Suprapubic skin (tissue), 4 donors: Measurements from ENCODE around the gene TMEM167B.

Experiments used
- POLR2A ChIP-seq, 2 donors: fragments of 450-650 bp; IDR thresholded peaks; one replicate each; pipeline ENCODE4 v1.6.1; 2017; ENCODE audit warnings: antibody characterized with exemption in 2 of 2, mild to moderate bottlenecking in 2 of 2, moderate library complexity in 2 of 2
- POLR2AphosphoS5 ChIP-seq, 3 donors: sonication (generic); formaldehyde crosslinking; IDR thresholded peaks; one replicate each; pipeline ENCODE4 v1.6.1; 2017; ENCODE audit warnings: antibody characterized with exemption in 3 of 3

DNA sequence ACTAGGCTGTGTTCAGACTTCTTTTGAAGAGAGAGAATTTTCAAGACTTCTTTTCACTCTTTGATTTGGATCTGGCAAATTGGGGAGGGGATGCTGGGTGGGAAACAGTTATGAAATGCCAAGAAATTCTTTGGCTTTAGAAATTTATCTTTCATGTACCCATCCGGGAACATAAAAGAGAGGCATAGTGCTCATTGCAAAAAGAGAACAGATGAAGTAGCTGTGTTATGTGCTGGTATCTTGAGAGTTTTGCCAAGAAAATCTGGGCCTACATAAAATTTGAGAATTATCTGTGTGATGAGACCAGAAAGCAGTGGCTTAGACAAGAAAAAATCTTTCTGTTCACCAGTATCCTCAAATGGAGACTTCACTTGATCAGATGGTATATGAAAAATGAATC lies 4.3 kb downstream of the TMEM167B start:
- TF ChIP-seq POLR2AphosphoS5 (IDR thresholded peaks at IDR 0.05) (no peak), POLR2A (IDR thresholded peaks at IDR 0.05) (no peak)
